Adipocyte (in vitro differentiated cells): ENCODE data around the gene ST6GALNAC3.

ENCODE experiments used
- DNase-seq: peaks from one replicate; pipeline ENCODE4 v3.0.0-alpha.2; 2015; ENCODE audit warnings: low read depth
- H3K27me3 ChIP-seq: replicated peaks from 2 replicates; pipeline ENCODE4 v1.7.0; 2013; ENCODE audit warnings: mild to moderate bottlenecking, low read length, moderate library complexity; ENCODE audit not compliant: control insufficient read depth, insufficient read depth
- H3K36me3 ChIP-seq: 2 replicates; pipeline ENCODE4 v1.7.0; 2013; ENCODE audit warnings: low read length, mild to moderate bottlenecking, moderate library complexity; ENCODE audit not compliant: control insufficient read depth, insufficient read depth, severe bottlenecking
- H3K4me1 ChIP-seq: 2 replicates; pipeline ENCODE4 v1.7.0; 2013; ENCODE audit warnings: mild to moderate bottlenecking, low read length, moderate library complexity; ENCODE audit not compliant: control insufficient read depth, insufficient read depth
- H3K4me3 ChIP-seq: 2 replicates; pipeline ENCODE4 v1.7.0; 2013; ENCODE audit warnings: mild to moderate bottlenecking, low read length, moderate library complexity
- H3K9ac ChIP-seq: 2 replicates; pipeline ENCODE4 v1.7.0; 2013; ENCODE audit warnings: mild to moderate bottlenecking, low read length, moderate library complexity
- H3K9me3 ChIP-seq: 2 replicates; pipeline ENCODE4 v1.7.0; 2013; ENCODE audit warnings: mild to moderate bottlenecking, low read length, moderate library complexity; ENCODE audit not compliant: control insufficient read depth

The ST6GALNAC3 gene

DNA sequence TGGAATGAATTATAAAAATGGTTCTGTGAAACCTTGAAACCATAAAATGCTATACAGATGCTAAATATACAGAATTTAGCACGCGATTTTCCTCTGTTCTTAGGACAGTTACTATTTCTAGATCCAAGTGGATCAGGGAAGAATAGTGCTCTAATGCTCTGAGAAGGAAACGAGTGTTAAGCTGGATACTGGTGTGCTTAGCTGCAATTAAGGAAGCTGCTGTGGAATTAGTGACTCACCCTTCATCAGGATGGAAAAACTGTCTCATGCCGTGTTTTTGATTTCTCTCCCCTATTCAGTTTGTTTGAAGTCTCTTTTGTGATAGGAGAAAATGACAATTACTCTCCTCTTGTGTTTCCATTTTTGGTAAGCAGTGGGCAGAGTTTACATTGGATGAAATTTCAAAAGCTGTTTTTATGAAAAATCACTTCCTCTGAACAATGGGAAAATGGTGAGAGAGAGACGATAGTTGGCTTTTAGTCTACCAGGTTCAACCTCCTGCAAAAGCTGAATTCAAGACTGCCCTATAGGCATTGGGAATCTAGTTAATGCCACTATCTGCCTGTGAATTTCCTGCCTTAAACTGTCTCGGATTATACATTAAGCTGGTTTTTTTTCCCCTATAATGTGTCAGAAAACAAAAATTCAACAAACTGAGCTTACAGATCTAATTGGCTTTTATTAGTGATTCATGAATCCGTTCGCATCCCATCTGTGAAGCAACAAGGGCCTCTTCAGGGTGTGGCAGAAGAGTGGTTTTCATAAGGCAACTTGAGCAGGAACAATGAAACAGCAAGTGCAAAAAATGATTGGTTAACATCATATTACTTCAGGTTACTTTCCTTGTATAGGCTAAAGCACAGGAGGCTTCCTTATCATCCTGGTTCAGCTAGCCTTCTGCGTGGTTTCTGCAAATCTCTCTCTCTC is 179.8 kb downstream of the ST6GALNAC3 start:
- H3K4me3 ChIP-seq, result no peak overlapping the region
- H3K27me3 ChIP-seq, result no peaks in the 10 kb centered on the region
- H3K4me1 ChIP-seq, result peaks cover 4% of the 10 kb centered on the region
- peak; percentile 62 for DNase-seq
- H3K36me3 ChIP-seq, result no peaks in the 10 kb centered on the region
- peaks cover 5% of the 10 kb centered on the region for H3K9me3 ChIP-seq
- H3K9ac ChIP-seq, result no peak overlapping the region

DNA sequence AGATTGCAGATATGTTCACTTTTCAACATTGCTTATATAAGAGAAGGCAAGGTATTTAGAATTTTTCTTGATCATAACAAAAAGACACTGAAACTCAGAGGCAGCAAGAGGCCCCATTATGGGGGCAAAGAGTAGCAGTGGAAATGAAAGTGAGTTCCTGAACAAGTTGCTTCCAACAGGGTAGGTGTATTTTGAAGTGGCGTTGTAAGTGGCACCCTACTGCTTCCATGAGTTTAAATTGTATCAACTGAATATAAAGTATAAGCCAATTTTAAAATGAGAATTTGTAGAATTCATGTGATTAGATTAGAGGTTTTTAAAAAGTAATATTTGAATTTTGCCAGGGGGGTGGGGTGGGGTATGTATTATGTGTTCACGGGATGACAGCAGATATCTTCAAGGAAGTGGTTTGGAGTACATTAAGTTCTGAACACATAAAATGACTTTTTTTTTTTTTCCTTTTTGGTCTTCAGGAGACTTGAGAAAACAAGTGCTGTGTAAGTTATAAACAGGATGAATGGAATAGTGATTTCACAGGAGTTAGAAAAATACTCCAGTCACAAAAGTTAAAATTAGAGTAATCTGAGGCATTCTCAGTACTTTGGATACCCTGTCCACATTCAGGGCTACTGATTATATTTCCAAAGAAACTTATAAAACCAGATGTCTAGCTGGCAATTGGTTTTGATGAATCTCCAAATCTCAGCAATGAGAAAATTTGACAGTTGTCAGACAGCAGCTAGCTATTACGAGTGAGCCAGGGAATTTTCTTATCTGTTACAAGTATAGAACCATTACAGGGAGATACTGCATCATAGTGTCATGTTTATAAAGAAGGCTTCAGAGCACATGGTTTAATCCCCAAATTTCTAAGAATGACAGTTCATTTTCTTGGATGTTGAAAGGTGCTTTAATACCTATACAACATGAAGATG is 182.0 kb downstream of the ST6GALNAC3 start:
- H3K9ac ChIP-seq, result no peak overlapping the region
- DNase-seq, result no peak
- H3K36me3 ChIP-seq, result no peaks in the 10 kb centered on the region
- H3K4me1 ChIP-seq, result peaks cover 4% of the 10 kb centered on the region
- no peak overlapping the region for H3K4me3 ChIP-seq
- H3K9me3 ChIP-seq, result no peaks in the 10 kb centered on the region
- H3K27me3 ChIP-seq, result no peaks in the 10 kb centered on the region

DNA sequence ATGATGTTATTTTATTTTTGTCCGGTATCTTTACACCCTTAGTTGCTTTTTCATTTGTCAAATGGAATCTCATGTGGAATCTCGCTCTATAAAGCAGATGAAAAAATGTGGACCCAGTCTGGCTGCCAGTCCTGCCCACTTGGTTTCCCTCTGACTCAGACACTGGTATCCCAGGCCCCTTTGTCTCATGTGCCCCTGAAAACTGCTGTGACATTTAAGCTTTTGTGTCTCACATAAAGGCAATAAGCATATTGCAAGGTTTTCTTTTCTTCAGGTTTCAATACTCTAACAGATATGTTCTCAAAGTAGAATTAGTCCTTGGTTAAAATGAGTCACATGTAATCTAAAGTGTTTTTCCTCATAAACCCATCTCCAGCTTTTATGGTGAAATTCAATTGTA is 183.3 kb downstream of the ST6GALNAC3 start:
- Histone ChIP-seq H3K36me3 (no peaks in the 10 kb centered on the region), H3K9me3 (no peaks in the 10 kb centered on the region), H3K9ac (no peak overlapping the region), H3K4me1 (peaks cover 4% of the 10 kb centered on the region), H3K27me3 (no peaks in the 10 kb centered on the region), H3K4me3 (no peak overlapping the region)
- no peak for DNase-seq

DNA sequence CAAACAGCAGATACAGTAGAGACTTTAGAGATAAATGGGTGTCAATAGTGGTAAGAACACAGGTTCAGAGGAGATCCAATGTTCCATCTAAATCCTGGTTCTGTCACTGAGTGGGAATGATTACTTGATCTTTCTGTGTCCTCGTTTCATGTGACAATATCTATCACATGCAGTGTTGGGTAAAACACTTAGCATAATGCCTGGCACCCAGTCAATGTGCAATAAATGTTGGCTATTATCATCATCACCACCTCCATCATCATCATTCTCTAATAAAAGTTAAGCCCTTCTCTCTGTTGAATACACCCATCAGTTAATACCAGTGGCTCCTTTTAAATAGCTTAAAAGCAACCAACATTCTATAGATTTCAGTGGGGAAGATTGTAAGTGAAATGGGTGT is 184.7 kb downstream of the ST6GALNAC3 start:
- Histone ChIP-seq H3K9me3 (no peaks in the 10 kb centered on the region), H3K27me3 (no peaks in the 10 kb centered on the region), H3K4me3 (no peak overlapping the region), H3K36me3 (no peaks in the 10 kb centered on the region), H3K9ac (no peak overlapping the region), H3K4me1 (peaks cover 4% of the 10 kb centered on the region)
- no peak for DNase-seq

DNA sequence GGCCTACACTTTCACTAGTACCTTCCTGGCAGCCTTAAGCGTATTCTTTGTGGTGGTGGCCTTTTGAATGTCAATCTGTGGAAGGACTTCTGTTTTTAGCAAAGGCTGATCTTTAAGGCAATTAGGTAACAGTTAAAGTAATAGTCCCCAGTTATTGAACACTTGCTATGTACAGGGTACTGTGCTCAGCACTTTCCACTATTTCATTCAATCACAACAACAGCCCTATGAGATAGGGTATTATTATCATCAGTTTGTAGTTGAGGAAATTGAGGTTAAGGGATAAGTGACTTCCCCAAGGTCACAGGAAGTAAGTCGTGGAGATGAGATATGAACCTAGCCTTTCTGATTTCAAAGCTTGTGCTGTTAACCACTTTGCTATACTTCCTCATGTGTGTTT is 185.7 kb downstream of the ST6GALNAC3 start:
- Histone ChIP-seq H3K9me3 (no peaks in the 10 kb centered on the region), H3K9ac (no peak overlapping the region), H3K4me3 (no peak overlapping the region), H3K36me3 (no peaks in the 10 kb centered on the region), H3K27me3 (no peaks in the 10 kb centered on the region), H3K4me1 (peaks cover 4% of the 10 kb centered on the region)
- no peak for DNase-seq

DNA sequence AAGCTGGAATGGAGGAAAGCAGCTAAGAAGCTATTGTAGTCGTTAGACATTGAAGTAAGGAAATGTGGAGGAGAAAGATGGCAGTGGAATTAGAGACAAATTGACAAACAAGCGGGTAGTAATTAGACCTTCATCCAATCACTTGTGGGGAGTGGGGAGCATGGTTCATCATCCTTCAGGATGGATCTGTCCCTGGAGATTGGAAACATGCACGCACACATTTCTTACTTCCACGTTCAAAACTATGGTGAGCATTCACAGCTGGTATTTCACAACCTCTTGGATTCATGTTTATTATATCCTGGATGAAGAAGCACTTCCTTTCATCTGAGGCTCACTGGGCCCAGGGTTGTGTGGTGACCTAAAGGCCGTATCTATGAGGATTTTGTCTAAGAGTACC is 188.1 kb downstream of the ST6GALNAC3 start:
- Histone ChIP-seq H3K9me3 (no peaks in the 10 kb centered on the region), H3K9ac (no peak overlapping the region), H3K27me3 (no peaks in the 10 kb centered on the region), H3K4me1 (peaks cover 4% of the 10 kb centered on the region), H3K4me3 (no peak overlapping the region), H3K36me3 (no peaks in the 10 kb centered on the region)
- no peak for DNase-seq

DNA sequence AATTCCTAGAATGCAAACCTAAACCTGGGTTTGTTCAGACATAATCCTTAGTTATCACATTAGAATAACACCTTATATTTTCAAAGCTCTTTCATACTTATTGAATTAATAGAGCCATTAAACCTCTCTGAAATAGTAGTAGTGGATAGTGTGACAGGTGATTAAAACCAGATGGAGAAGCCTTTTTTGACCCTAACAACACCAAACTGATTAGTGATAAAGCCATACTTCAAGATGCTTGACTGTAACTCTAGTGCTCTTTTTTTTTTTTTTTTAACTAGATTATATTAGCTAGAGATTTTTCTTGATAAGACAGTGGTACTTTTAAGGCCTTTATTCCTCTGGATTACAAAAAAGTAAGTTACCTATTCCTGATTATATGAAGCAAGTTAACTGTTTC is 190.1 kb downstream of the ST6GALNAC3 start:
- no peaks in the 10 kb centered on the region for H3K36me3 ChIP-seq
- H3K9me3 ChIP-seq, result no peaks in the 10 kb centered on the region
- peaks cover 8% of the 10 kb centered on the region for H3K4me1 ChIP-seq
- DNase-seq, result no peak
- H3K4me3 ChIP-seq, result no peak overlapping the region
- H3K9ac ChIP-seq, result no peak overlapping the region
- no peaks in the 10 kb centered on the region for H3K27me3 ChIP-seq

DNA sequence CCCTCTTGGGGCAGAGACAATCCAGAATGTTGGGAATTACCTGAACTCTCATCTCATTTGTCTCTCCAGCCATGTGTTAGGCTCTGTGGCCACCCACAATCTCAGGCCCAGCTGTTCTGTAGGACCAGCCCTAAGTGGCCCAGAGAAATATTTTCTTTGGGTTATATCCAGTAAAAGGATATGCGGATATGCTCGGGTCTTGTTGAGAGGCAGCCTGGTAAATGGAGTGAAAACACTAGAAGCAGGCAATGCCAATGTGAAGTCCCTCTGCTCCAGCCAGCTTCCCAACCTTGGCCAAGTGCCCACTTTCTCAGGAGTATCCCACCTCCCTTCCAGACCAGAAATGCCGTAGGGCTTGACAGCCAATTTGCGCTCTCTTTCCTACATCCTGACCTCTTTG is 192.2 kb downstream of the ST6GALNAC3 start:
- no peak for DNase-seq
- Histone ChIP-seq H3K9me3 (no peaks in the 10 kb centered on the region), H3K9ac (no peak overlapping the region), H3K4me1 (peaks cover 15% of the 10 kb centered on the region), H3K27me3 (no peaks in the 10 kb centered on the region), H3K36me3 (no peaks in the 10 kb centered on the region), H3K4me3 (no peak overlapping the region)

DNA sequence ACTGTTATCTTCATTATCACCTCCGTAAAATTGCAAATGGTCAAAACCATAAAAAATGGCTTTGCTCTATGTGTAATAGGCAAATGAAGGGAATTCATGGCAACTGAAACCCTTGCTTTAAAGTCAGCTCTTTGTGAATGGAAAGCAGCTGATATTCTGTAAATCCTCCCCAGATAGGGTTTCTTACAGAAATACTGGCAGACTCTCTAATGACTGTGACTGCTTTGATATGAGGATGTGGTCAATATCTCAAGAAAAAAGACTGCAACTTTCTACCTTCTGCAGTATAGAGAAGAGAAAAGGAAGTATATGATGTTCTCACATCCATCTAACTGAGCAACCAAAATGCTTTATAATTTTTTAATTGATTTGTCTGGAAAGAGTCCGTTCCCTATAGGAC is 193.1 kb downstream of the ST6GALNAC3 start:
- Histone ChIP-seq H3K4me3 (no peak overlapping the region), H3K9ac (no peak overlapping the region), H3K4me1 (peaks cover 15% of the 10 kb centered on the region), H3K9me3 (no peaks in the 10 kb centered on the region), H3K36me3 (no peaks in the 10 kb centered on the region), H3K27me3 (no peaks in the 10 kb centered on the region)
- no peak for DNase-seq

DNA sequence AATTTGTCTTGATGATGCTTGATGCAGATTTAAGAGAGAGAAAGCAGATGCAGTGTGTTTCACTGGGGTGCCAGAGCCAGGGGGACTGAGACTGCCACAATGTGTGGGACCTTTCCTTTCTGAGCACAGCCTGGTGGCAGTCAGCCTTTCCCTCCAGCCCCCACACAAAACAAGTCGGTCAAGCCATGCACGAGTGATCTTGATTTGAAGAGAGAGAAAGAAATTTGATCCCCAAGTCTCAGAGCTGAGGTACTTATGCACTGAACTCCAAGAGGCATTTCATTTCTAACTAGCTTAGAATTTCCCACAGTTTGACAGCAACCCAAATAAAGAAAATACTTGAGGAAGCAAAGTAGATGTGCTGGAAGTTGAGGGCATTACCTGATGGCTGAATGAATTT is 193.8 kb downstream of the ST6GALNAC3 start:
- no peaks in the 10 kb centered on the region for H3K9me3 ChIP-seq
- peak; percentile 58 for DNase-seq
- H3K27me3 ChIP-seq, result no peaks in the 10 kb centered on the region
- H3K4me3 ChIP-seq, result no peak overlapping the region
- H3K36me3 ChIP-seq, result no peaks in the 10 kb centered on the region
- H3K9ac ChIP-seq, result no peak overlapping the region
- H3K4me1 ChIP-seq, result peaks cover 15% of the 10 kb centered on the region

DNA sequence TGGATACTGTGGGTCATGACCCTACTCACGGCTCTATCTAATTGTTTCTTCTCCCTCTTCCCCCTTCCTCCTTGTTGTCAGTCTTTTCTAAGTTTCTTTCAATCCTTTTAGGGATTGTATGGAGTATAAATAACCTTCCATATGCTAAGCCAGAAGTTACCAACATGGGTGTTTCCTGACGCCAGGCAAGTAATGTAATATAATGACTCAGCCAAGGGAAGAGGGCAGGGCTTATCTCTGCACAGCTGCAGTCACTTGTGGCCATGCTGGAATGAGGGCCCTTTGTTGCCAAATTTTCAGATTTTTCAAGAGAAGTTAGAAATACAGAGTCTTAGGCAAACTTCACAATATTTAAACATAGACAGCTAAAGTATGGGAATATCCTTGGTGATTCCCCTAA is 194.6 kb downstream of the ST6GALNAC3 start:
- Histone ChIP-seq H3K9me3 (no peaks in the 10 kb centered on the region), H3K4me3 (no peak overlapping the region), H3K4me1 (peaks cover 15% of the 10 kb centered on the region), H3K27me3 (no peaks in the 10 kb centered on the region), H3K36me3 (no peaks in the 10 kb centered on the region), H3K9ac (no peak overlapping the region)
- peak; percentile 89 for DNase-seq
